ENCODE results near the gene ARL6IP4. TPM values are rescaled to one million over a fixed set of nuclear protein-coding genes. Genes with fewer than 3 reads are reported as not detected.
A peak's percentile ranks its signal among the peaks of the same experiment; 100 is the strongest.

ARL6IP4 gene
- total RNA-seq, 2 experiments from 2014 or later: 204 to 211 TPM

- peak overlapping the region; percentile 64 for H3K27ac Mint-ChIP-seq
- peaks cover 5% of the 10 kb centered on the region for H3K36me3 Mint-ChIP-seq
- DNase-seq (no peak), ATAC-seq (ENCODE audit: low read depth) (peak; percentile 43)
- no peaks in the 10 kb centered on the region for H3K9me3 Mint-ChIP-seq
- H3K4me3 Mint-ChIP-seq: peak overlapping the region; percentile 25
- POLR2A ChIA-PET: interaction anchor here (1.2 to 1.6 kb wide), 2 partner anchors 50 to 208 kb away, joined by 3 read pairs; partner anchors contain the start of genes MPHOSPH9 and MTRFR
- H3K27me3 Mint-ChIP-seq: no peaks in the 10 kb centered on the region
- H3K4me1 Mint-ChIP-seq: peaks cover 17% of the 10 kb centered on the region
These were observed 44.4 kb downstream of the ARL6IP4 start for GRCh38 chr12:123024819-123025391.

DNA sequence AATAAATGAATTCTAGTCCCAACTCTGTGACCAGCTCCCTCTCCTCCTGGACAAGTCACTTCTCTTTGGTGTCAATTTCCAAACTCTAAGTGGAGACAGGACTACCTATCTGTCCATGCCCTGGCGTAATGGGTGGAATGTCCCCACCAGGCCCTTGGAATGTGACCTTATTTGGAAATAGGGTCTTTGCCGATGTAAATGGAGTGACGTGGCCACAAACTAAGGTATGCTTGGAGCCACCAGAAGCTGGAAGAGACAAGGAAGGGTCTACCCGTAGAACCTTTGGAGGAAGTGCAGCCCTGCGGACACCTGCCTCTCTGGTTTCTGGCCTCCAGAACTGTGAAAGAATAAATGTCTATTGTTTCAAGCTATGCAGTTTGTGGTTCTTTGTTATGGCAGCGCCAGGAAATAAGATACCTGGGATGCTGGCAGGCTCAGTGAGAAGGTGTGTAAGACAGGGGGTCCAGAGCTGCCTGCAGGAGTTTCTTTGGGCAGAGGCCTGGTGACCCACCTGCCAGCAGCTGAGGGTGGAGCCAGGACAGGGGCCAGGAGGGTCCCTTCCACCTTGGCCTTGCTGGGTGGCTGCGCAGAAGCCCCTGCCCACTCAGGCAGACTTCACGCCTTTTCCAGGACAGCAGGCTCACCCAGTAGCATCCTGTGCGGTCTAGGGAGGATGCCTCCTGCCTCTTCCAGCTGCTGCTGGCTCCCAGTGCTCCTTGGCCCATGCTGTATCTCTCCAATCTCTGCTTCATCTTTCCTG is 45.8 kb downstream of the ARL6IP4 start:
- POLR2A ChIA-PET: interaction anchor here (1.1 kb wide), 1 partner anchor 49 kb away, joined by 3 read pairs; no protein-coding TSS in a partner anchor
- Mint-ChIP-seq H3K4me1 (peaks cover 17% of the 10 kb centered on the region), H3K27ac (no peak overlapping the region), H3K4me3 (no peak overlapping the region), H3K36me3 (peaks cover 5% of the 10 kb centered on the region), H3K27me3 (no peaks in the 10 kb centered on the region), H3K9me3 (no peaks in the 10 kb centered on the region)
- ATAC-seq (ENCODE audit: low read depth): no peak
- no peak for DNase-seq

- POLR2A ChIA-PET: interaction anchor here (1.0 to 1.1 kb wide), 2 partner anchors 48 to 93 kb away, joined by 3 read pairs; no protein-coding TSS in a partner anchor
- Mint-ChIP-seq H3K9me3 (no peaks in the 10 kb centered on the region), H3K27ac (no peak overlapping the region), H3K27me3 (no peaks in the 10 kb centered on the region), H3K4me3 (no peak overlapping the region), H3K4me1 (peaks cover 17% of the 10 kb centered on the region), H3K36me3 (peaks cover 7% of the 10 kb centered on the region)
- ATAC-seq (ENCODE audit: low read depth) (no peak), DNase-seq (no peak)
These were observed 47.4 kb downstream of the ARL6IP4 start for GRCh38 chr12:123027726-123028445.

DNA sequence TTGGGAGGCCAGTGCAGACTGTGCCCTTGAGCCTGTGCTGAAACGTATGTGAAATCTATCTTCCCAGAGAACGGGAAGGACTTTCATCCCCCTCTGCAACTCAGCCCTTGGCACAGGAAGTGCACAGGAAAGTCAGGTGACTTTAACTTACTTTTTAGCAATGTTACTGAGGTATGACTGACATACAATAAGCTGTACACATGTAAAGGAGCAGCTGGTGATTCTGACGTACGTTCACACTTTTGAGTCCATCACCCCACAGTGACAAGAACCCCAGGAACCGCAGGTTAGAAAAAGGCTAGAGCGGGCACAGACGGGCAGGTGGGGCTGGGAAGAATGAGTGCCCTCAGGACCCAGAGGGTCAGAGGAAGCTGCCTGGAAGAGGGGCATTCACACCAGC is 48.0 kb downstream of the ARL6IP4 start:
- Mint-ChIP-seq H3K36me3 (peaks cover 10% of the 10 kb centered on the region), H3K27ac (no peak overlapping the region), H3K9me3 (no peaks in the 10 kb centered on the region), H3K4me1 (peaks cover 20% of the 10 kb centered on the region), H3K27me3 (no peaks in the 10 kb centered on the region), H3K4me3 (no peak overlapping the region)
- DNase-seq (no peak), ATAC-seq (ENCODE audit: low read depth) (no peak)
- POLR2A ChIA-PET: interaction anchor here (1.0 kb wide), 1 partner anchor 92 kb away, joined by 3 read pairs; no protein-coding TSS in a partner anchor

GRCh38 chr12:123029550-123029949 is 49.1 kb downstream of the ARL6IP4 start:
- Mint-ChIP-seq H3K4me1 (peaks cover 23% of the 10 kb centered on the region), H3K9me3 (no peaks in the 10 kb centered on the region), H3K27ac (no peak overlapping the region), H3K36me3 (peaks cover 14% of the 10 kb centered on the region), H3K4me3 (no peak overlapping the region), H3K27me3 (no peaks in the 10 kb centered on the region)
- POLR2A ChIA-PET: no interaction called here
- DNase-seq (no peak), ATAC-seq (ENCODE audit: low read depth) (no peak)

DNA sequence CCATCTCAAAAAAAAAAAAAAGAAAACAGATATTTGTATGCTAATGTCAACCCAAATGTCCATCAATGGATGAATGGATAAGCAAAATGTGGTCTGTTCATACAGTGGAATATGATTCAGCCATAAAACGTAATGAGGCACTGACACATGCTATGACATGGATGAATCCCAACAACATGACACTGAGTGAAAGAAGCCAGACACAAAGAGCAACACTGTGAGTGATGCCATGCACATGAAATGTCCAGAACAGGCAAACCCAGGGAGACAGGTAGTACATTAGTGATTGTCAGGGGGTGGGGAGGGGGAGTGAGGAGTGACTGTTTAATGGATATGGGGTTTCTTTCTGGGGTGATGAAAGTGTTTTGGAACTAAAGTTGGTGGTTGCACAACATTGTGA is 50.2 kb downstream of the ARL6IP4 start:
- DNase-seq (no peak), ATAC-seq (ENCODE audit: low read depth) (no peak)
- Mint-ChIP-seq H3K9me3 (no peaks in the 10 kb centered on the region), H3K27ac (no peak overlapping the region), H3K4me3 (no peak overlapping the region), H3K36me3 (peaks cover 11% of the 10 kb centered on the region), H3K4me1 (peaks cover 22% of the 10 kb centered on the region), H3K27me3 (no peaks in the 10 kb centered on the region)
- POLR2A ChIA-PET: no interaction called here

- no peak for ATAC-seq (ENCODE audit: low read depth)
- POLR2A ChIA-PET: no interaction called here
- peaks cover 11% of the 10 kb centered on the region for H3K36me3 Mint-ChIP-seq
- no peaks in the 10 kb centered on the region for H3K27me3 Mint-ChIP-seq
- no peaks in the 10 kb centered on the region for H3K9me3 Mint-ChIP-seq
- peaks cover 22% of the 10 kb centered on the region for H3K4me1 Mint-ChIP-seq
- no peak overlapping the region for H3K4me3 Mint-ChIP-seq
- peak overlapping the region; percentile 43 for H3K27ac Mint-ChIP-seq
- DNase-seq: no peak
These were observed 50.8 kb downstream of the ARL6IP4 start for GRCh38 chr12:123031171-123031845.

Small RNA genes lying within 50 kb of the gene (microRNA-seq; reads per million reads assigned to microRNA genes)
- gene MIR4304: not detected

Other genes with a start within 250 kb of the ARL6IP4 start
- gene HCAR1, start 249.8 kb upstream of the ARL6IP4 start, total RNA-seq: under 1 TPM; 0.08 to 0.17 TPM
- gene DENR, start 227.9 kb upstream of the ARL6IP4 start, total RNA-seq: 10 to 100 TPM; 51.7 to 53.5 TPM
- gene CCDC62, start 206.1 kb upstream of the ARL6IP4 start, total RNA-seq: under 1 TPM; 0.58 to 0.62 TPM
- gene HIP1R, start 145.2 kb upstream of the ARL6IP4 start, total RNA-seq: 10 to 100 TPM; 54.7 to 57.8 TPM
- 10 to 100 TPM; 33.4 to 36.8 TPM for gene VPS37B, start 84.6 kb upstream of the ARL6IP4 start, total RNA-seq
- 1 to 10 TPM; 7.0 to 9.2 TPM for gene ABCB9, start 14.2 kb upstream of the ARL6IP4 start, total RNA-seq
- gene OGFOD2, start 5.4 kb upstream of the ARL6IP4 start, total RNA-seq: 10 to 100 TPM; 33.8 to 35.5 TPM
- 10 to 100 TPM; 15.2 to 18.1 TPM for gene PITPNM2, start 170.4 kb downstream of the ARL6IP4 start, total RNA-seq

All from activated naive CD8-positive, alpha-beta T cell treated with anti-CD3 and anti-CD28 coated beads, Interleukin-2, amount 10 ng/mL, durations not matched to agents 7 days and 5 days (primary cell).